ENCODE results near the gene EVL. TPM values are rescaled to one million over a fixed set of nuclear protein-coding genes. Genes with fewer than 3 reads are reported as not detected.

Gene EVL
- total RNA-seq, 1 donor from 2014 or later, result 21.9 TPM

DNA sequence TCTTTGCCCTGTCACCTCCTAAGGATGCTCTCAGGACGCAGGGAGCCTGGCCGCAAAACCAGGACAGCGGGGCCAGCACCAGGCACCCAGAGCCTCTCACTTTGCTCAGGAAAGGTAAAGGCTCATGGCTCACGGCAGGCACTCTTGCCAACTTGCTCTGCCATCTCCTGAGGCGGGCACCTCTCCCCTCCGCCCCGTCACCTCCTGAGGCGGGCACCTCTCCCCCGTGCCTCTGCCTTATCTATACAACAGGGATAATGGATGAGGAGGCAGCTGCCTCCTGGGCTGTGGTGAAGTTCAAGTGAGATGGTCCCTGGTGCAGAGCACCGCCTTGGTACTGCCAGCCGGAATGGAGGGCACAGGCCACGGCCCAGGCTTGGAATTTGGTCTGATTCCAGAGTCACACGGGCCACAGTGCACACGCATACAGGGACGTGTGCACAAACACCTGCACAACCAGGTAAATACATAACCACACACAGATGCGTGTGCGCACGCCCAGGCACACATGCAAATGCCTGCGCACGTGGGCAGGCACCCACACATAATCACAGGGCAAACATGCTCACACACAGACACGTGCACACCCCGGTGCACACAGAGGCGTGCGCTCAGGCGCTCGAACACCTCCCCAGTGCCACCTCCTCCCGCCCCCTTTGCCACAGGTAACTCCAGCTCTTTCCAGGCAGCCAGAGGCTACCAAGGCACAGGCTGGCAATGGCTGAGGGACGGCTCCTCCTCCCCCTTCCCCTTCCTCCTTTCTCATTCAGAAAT, 82.7 kb downstream of the EVL start:
- Histone ChIP-seq H3K9me3 (ENCODE audit: control insufficient read depth in 3 of 3, low read length in 3 of 3) (no peaks in the 10 kb centered on the region), H3K27me3 (ENCODE audit: control insufficient read depth in 3 of 3, insufficient read depth in 3 of 3, low read length in 3 of 3) (peaks cover 5 to 13% (median 13%) of the 10 kb centered on the region in 3 donors), H3K4me1 (ENCODE audit: control insufficient read depth in 3 of 3, insufficient read depth in 3 of 3, low read length in 3 of 3) (no peaks in the 10 kb centered on the region), H3K36me3 (ENCODE audit: control insufficient read depth in 3 of 3, insufficient read depth in 3 of 3, low read length in 3 of 3) (peaks cover 0 to 2% (median 0%) of the 10 kb centered on the region in 3 donors), H3K27ac (ENCODE audit: low read depth, low read length) (no peak overlapping the region), H3K4me3 (ENCODE audit: low read length in 3 of 3) (no peak overlapping the region), H3K9ac (ENCODE audit: low read depth in 1 of 3, low read length in 3 of 3) (no peak overlapping the region)

GRCh38 chr14:100148837-100149731, 83.9 kb downstream of the EVL start:
- Histone ChIP-seq H3K4me3 (ENCODE audit: low read length in 3 of 3) (no peak overlapping the region), H3K4me1 (ENCODE audit: control insufficient read depth in 3 of 3, insufficient read depth in 3 of 3, low read length in 3 of 3) (no peaks in the 10 kb centered on the region), H3K27me3 (ENCODE audit: control insufficient read depth in 3 of 3, insufficient read depth in 3 of 3, low read length in 3 of 3) (peaks cover 5 to 13% (median 13%) of the 10 kb centered on the region in 3 donors), H3K27ac (ENCODE audit: low read depth, low read length) (no peak overlapping the region), H3K9ac (ENCODE audit: low read depth in 1 of 3, low read length in 3 of 3) (no peak overlapping the region), H3K36me3 (ENCODE audit: control insufficient read depth in 3 of 3, insufficient read depth in 3 of 3, low read length in 3 of 3) (no peaks in the 10 kb centered on the region), H3K9me3 (ENCODE audit: control insufficient read depth in 3 of 3, low read length in 3 of 3) (no peaks in the 10 kb centered on the region)

- no peaks in the 10 kb centered on the region for H3K4me1 ChIP-seq (ENCODE audit: control insufficient read depth in 3 of 3, insufficient read depth in 3 of 3, low read length in 3 of 3)
- H3K27ac ChIP-seq (ENCODE audit: low read depth, low read length), result no peak overlapping the region
- no peaks in the 10 kb centered on the region for H3K36me3 ChIP-seq (ENCODE audit: control insufficient read depth in 3 of 3, insufficient read depth in 3 of 3, low read length in 3 of 3)
- no peak overlapping the region for H3K9ac ChIP-seq (ENCODE audit: low read depth in 1 of 3, low read length in 3 of 3)
- H3K4me3 ChIP-seq (ENCODE audit: low read length in 3 of 3), result no peak overlapping the region
- peaks cover 0 to 6% (median 5%) of the 10 kb centered on the region in 3 donors for H3K9me3 ChIP-seq (ENCODE audit: control insufficient read depth in 3 of 3, low read length in 3 of 3)
- peaks cover 5 to 13% (median 13%) of the 10 kb centered on the region in 3 donors for H3K27me3 ChIP-seq (ENCODE audit: control insufficient read depth in 3 of 3, insufficient read depth in 3 of 3, low read length in 3 of 3)
Measured at GRCh38 chr14:100149851-100150611, 84.8 kb downstream of the EVL start.

GRCh38 chr14:100150932-100151587, 85.8 kb downstream of the EVL start:
- Histone ChIP-seq H3K27ac (ENCODE audit: low read depth, low read length) (no peak overlapping the region), H3K9me3 (ENCODE audit: control insufficient read depth in 3 of 3, low read length in 3 of 3) (peaks cover 0 to 7% (median 6%) of the 10 kb centered on the region in 3 donors), H3K4me1 (ENCODE audit: control insufficient read depth in 3 of 3, insufficient read depth in 3 of 3, low read length in 3 of 3) (no peaks in the 10 kb centered on the region), H3K4me3 (ENCODE audit: low read length in 3 of 3) (no peak overlapping the region), H3K27me3 (ENCODE audit: control insufficient read depth in 3 of 3, insufficient read depth in 3 of 3, low read length in 3 of 3) (peaks cover 5 to 13% (median 13%) of the 10 kb centered on the region in 3 donors), H3K9ac (ENCODE audit: low read depth in 1 of 3, low read length in 3 of 3) (no peak overlapping the region), H3K36me3 (ENCODE audit: control insufficient read depth in 3 of 3, insufficient read depth in 3 of 3, low read length in 3 of 3) (no peaks in the 10 kb centered on the region)

DNA sequence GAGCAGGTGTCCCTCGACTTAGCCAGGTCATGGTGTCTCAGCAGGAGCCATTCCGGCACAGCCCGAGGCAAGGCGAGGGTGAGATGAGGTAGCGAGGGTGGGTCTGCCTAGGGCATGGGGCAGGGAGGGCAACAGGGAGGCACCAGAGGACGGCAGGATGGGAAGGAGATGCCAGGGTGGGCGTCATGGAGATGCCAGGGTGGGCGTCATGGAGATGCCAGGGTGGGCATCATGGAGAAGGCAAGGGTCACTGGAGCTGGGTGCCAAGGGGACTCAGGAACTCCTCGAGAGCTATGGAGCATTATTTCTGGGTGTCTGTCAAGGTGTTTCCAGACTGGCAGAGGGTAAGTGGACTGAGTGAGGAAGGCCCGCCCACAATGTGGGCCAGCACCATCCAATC, 86.9 kb downstream of the EVL start:
- no peak overlapping the region for H3K27ac ChIP-seq (ENCODE audit: low read depth, low read length)
- H3K9ac ChIP-seq (ENCODE audit: low read depth in 1 of 3, low read length in 3 of 3), result no peak overlapping the region
- H3K36me3 ChIP-seq (ENCODE audit: control insufficient read depth in 3 of 3, insufficient read depth in 3 of 3, low read length in 3 of 3), result no peaks in the 10 kb centered on the region
- H3K4me1 ChIP-seq (ENCODE audit: control insufficient read depth in 3 of 3, insufficient read depth in 3 of 3, low read length in 3 of 3), result no peaks in the 10 kb centered on the region
- no peak overlapping the region for H3K4me3 ChIP-seq (ENCODE audit: low read length in 3 of 3)
- peaks cover 0 to 7% (median 6%) of the 10 kb centered on the region in 3 donors for H3K9me3 ChIP-seq (ENCODE audit: control insufficient read depth in 3 of 3, low read length in 3 of 3)
- H3K27me3 ChIP-seq (ENCODE audit: control insufficient read depth in 3 of 3, insufficient read depth in 3 of 3, low read length in 3 of 3), result peaks cover 8 to 13% (median 13%) of the 10 kb centered on the region in 3 donors

- Histone ChIP-seq H3K9me3 (ENCODE audit: control insufficient read depth in 3 of 3, low read length in 3 of 3) (peaks cover 0 to 7% (median 6%) of the 10 kb centered on the region in 3 donors), H3K4me3 (ENCODE audit: low read length in 3 of 3) (no peak overlapping the region), H3K4me1 (ENCODE audit: control insufficient read depth in 3 of 3, insufficient read depth in 3 of 3, low read length in 3 of 3) (peaks cover 0 to under 1% (median 0%) of the 10 kb centered on the region in 3 donors), H3K9ac (ENCODE audit: low read depth in 1 of 3, low read length in 3 of 3) (no peak overlapping the region), H3K27me3 (ENCODE audit: control insufficient read depth in 3 of 3, insufficient read depth in 3 of 3, low read length in 3 of 3) (peaks cover 14 to 17% (median 15%) of the 10 kb centered on the region in 3 donors), H3K27ac (ENCODE audit: low read depth, low read length) (no peak overlapping the region), H3K36me3 (ENCODE audit: control insufficient read depth in 3 of 3, insufficient read depth in 3 of 3, low read length in 3 of 3) (no peaks in the 10 kb centered on the region)
Measured at GRCh38 chr14:100153560-100153959, 88.3 kb downstream of the EVL start.

GRCh38 chr14:100155049-100155621, 89.9 kb downstream of the EVL start:
- H3K27me3 ChIP-seq (ENCODE audit: control insufficient read depth in 3 of 3, insufficient read depth in 3 of 3, low read length in 3 of 3), result peaks cover 18 to 22% (median 18%) of the 10 kb centered on the region in 3 donors
- no peak overlapping the region for H3K9ac ChIP-seq (ENCODE audit: low read depth in 1 of 3, low read length in 3 of 3)
- H3K4me3 ChIP-seq (ENCODE audit: low read length in 3 of 3), result no peak overlapping the region
- H3K4me1 ChIP-seq (ENCODE audit: control insufficient read depth in 3 of 3, insufficient read depth in 3 of 3, low read length in 3 of 3), result peaks cover 3 to 9% (median 4%) of the 10 kb centered on the region in 3 donors
- H3K9me3 ChIP-seq (ENCODE audit: control insufficient read depth in 3 of 3, low read length in 3 of 3), result peaks cover 0 to 7% (median 6%) of the 10 kb centered on the region in 3 donors
- H3K27ac ChIP-seq (ENCODE audit: low read depth, low read length), result no peak overlapping the region
- H3K36me3 ChIP-seq (ENCODE audit: control insufficient read depth in 3 of 3, insufficient read depth in 3 of 3, low read length in 3 of 3), result no peaks in the 10 kb centered on the region

DNA sequence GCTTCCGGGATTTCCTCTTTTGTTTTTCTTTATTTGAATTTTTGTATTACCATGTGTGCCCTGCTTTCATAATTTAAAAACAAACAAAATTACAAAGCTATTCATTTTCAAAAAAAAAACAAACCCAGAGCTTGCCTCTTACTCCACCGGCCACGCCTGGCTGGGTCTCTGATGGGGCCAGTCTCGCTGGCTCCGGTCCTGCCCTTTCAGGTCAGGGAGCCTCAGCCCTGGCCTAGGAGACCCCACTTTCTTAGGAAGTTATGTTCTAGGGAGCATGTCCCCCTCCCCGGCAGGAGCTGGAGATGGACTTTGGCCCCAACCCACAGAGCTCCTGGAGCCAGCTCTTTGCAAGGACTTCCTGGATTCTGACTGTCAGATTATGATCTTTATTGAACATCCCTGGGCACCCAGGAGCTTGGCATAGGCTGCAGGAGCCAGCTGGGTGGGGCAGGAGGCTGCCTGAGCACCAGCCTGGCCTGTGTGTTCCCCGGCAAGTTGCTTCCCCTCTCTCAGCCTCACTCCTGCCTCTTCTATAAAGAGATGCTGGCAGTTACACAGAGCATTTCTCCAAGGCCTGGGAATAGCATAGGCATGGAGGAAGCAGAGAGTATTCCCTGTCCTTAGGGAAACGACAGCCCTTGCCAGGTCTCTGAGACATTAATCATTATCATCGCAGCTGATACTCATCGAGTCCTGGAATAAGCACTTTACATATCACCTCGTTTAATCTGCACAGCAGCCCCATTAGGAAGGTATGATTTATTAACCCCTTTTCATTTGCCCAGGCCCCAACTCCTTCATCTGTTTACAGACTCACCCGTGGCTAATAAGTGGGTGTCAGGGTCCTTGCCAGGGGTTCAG, 90.8 kb downstream of the EVL start:
- Histone ChIP-seq H3K9ac (ENCODE audit: low read depth in 1 of 3, low read length in 3 of 3) (no peak overlapping the region), H3K4me3 (ENCODE audit: low read length in 3 of 3) (no peak overlapping the region), H3K36me3 (ENCODE audit: control insufficient read depth in 3 of 3, insufficient read depth in 3 of 3, low read length in 3 of 3) (no peaks in the 10 kb centered on the region), H3K27me3 (ENCODE audit: control insufficient read depth in 3 of 3, insufficient read depth in 3 of 3, low read length in 3 of 3) (peaks cover 26 to 27% (median 26%) of the 10 kb centered on the region in 3 donors), H3K27ac (ENCODE audit: low read depth, low read length) (no peak overlapping the region), H3K4me1 (ENCODE audit: control insufficient read depth in 3 of 3, insufficient read depth in 3 of 3, low read length in 3 of 3) (peaks cover 3 to 9% (median 4%) of the 10 kb centered on the region in 3 donors), H3K9me3 (ENCODE audit: control insufficient read depth in 3 of 3, low read length in 3 of 3) (peaks cover 0 to 10% (median 6%) of the 10 kb centered on the region in 3 donors)

Measured in skeletal muscle tissue (tissue), 4 donors.